HG03565 (cell line): ENCODE results near the gene DACT3.

Source experiments
- ATAC-seq: cut with Tn5 transposase; IDR thresholded peaks from one replicate; pipeline ENCODE4 v1.9.1; 2021; ENCODE audit warnings: mild to moderate bottlenecking, moderate library complexity; ENCODE audit not compliant: unreplicated experiment

The DACT3 gene

DNA sequence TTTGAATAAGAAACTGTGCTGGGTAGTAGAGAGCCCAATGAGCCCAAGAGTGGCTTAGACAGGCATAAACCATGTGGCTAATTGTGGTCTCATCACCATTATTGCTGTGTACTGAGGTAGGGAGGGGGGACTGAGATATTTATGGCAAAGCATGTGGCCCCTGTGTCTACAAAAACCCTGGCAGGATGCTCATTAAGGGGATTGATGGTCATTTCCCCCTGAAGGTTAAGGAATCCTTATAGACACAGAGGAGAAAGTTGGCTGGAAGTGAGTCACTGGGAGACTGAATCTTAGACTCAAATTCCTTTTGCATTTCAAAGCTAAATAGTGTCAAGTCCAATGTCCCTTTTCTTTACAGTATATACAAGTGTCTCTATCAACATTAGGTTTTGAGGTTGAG lies 9.8 kb upstream of the DACT3 start:
- ATAC-seq = no peak

DNA sequence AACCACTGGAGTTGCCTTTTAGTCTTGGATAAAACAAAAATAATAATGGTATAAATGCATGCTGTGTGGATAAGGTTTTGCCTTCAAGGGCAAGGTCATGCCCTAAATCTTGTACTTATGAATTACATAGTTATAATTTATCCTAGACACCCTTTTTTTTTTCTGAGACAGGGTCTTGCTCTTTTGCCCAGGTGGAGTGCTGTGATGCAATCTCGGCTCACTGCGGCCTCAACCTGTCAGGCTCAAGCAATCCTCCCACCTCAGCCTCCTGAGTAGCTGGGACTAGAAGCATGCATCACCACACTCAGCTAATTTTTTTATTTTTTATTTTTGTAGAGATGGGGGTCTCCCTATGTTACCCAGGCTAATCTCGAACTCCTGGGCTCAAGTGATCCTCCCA lies 7.7 kb upstream of the DACT3 start:
- no peak for ATAC-seq

DNA sequence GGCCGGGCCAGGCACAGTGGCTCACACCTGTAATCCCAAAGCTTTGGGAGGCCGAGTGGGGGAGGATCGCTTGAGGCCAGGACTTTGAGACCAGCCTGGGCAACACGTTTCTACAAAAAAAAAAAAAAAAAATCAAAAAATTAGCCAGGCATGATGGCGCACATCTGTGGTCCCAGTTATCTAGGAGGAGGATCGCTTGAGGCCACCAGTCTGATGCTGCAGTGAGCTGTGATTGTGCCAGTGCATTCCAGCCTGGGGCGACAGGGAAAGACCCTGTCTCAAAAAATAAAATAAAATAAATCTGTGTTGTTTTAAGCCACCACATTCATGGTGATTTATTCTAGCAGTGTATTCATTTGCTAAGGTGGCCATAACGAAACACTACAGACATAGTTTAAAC lies 4.1 kb upstream of the DACT3 start:
- no peak for ATAC-seq

DNA sequence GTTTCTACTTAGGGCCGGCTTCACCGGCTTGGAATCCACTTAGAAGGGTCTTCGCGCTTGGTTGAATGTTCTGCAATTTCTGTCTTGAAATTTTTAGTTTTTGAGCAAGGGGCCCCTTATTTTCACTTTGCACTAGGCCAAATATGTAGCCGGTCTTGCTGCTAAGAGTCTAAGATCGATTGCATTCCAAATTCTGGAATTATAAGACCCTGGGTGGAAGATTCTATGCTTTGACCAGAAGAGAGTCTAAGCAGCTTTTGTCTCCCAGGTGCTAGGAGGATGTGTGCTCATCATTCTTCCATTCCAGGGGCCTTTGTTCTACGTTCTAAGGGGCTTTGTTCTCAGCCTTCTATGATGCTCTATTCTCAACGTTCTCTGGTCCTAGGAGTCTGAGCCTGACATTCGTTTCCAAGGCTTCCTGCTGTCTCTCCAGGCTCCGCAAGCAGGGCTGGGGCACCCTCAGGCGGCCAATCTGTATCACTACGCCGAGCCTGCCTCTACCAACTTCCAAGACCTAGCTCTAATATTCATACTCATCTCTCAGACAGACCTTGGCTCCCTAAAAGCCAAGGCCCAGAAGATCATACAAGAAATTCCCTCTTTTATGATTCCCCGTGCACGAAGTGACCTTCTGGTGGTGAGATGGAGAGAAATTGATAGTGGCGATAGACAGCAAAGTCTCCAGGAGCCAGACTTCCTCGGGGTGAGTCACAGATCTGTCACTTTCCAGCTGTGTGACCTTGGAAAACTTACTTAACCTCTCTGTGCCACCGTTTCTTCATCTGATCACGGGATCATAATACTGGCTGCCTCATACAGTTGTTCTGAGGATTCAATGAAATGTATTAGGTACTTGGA lies 982 bp upstream of the DACT3 start:
- ATAC-seq = no peak

DNA sequence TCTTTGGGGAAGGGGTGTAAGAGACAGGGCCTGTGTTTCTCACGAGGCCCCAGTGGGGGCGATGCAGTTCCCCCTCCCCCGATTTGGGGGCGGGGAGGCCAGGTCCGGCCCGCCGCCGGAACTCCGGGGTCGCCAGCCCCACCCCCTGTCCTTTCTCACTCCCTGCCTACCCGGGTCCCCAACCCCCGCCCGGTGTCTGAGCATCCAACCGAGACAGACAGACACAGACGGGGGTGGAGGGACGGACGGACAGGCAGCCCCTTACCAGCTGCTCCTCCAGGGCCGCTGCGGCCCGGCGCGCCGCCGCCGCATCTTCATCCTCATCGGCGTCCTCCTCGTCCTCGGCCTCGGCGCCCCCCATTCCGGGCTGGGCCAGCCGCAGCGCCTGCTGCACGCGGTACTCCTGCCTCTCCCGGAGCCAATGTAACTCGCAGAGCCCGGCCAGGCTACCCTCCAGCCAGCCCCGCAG lies 397 bp downstream of the DACT3 start:
- no peak for ATAC-seq

DNA sequence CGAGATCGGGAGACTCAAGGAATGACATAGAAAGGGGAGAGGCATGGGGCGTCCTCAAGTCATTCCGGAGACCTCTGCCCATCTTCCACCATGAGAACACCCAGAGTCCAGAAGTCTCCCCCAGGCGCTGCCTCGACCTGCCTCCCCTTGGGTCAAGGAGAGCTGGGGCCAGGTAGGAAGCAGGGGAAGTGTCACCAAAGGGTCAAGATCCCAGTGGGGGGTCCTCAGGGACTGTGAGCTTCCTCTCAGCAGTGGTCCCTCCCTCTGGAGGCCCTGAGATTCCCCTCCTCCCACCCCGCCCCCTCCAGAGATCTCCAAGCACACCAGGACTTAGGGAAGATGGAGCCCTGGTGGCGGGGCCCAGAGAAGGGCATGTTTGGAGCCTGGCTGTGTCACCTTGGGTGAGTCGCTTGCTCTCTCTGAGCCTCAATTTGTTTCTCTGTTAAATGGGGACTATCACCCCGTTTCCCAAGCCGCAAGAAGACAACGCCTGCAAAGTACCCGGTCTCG lies 919 bp downstream of the DACT3 start:
- ATAC-seq = no peak

DNA sequence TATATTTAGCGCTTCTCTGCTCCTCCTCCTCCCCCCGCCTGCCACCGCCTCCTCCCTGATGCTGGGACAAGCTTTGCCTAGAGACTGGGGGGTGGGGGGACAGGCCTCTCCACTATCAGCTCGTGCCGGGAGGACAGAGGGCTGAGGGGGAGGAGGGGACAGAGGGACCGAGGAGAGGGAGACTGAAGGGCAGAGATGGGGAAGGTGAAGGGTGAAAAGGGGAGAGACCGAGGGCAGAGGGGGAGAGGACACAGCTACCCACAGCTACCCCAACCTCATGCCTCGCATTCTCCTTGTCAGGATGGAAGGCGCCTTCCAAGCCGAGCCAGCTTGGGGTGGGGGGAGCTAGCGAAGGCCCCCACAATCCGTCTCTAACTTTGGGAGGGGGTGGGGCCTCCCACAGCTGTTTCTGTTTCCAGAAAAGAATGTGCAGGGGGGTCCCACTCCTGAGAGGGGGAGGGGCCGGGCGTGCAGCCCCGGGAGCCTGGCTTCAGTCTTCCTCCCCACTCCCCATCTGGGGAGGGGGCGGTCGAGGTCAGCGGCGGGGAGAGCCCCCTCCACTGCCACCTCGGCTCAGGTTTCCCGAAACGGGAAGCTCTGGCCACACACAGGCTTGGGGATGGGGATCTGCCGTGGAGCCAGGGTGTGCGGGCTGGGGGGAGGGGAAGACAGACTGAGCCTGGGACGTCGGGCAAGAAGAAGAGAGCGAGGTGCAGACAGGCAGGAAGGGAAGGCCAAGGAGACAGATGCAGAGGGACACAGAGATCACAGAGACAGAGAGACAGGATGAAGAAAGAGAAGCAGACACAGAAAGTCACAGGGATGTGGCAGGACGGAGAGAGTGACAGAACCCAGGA lies 1.6 kb downstream of the DACT3 start:
- no peak for ATAC-seq

DNA sequence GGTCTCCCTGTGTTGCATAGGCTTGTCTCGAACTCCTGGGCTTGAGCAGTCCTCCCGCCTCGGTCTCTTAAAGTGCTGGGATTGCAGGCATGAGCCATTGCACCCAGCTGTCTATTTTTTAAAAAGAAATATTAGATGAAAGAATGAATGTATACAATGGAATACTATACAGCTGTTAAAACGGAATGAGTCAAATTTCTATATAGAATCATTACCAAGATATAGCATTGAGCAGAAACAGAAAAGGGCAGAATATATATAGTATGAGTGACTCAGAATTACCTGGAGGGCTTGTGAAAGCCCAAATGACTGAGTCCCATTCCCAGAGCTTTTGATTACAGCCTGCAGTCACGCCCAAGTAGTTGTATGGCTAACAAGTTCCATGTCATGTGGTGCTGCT lies 4.4 kb downstream of the DACT3 start:
- no peak for ATAC-seq

DNA sequence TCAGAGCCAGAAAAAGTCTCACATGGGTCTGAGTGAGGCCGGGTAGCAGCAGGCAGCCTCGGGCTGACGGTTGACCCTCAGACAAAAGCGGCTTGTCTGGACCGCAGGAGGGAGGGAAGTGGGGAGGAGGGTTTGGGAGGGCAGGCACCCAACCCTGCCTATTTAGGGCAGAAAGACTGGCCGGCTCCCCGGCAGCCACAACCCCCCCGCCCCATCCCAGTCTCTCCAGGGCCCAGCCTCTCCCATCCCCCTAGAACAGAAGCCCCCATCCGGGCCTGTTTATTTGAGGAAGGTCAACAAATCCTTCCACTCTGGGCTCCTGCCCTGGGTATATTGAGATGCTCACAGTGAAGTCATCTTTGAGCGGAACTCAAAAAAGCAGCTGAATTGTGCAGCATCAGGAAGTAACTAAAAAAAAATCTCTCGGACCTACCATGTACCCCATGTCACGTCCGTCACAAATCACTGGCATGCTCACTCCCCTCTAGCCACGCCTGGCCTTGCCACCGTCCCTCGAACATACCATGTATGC lies 6.3 kb downstream of the DACT3 start:
- ATAC-seq = no peak

DNA sequence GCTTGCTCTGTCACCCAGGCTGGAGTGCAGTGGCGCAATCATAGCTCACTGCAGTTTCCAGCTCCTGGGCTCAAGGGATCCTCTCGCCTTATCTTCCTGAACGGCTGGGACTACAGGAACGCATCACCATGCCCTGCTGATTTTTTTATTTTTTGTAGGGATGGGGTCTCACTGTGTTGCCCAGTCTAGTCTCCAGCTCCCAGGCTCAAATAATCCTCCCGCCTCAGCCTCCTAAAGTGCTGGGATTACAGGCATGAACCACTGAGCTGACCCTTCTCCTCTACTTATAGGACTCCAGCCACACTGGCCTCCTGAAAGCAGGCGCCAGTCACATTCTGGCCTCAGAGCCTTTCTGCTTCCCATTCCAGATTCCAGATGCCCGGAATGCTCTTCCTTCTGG lies 10.5 kb downstream of the DACT3 start:
- no peak for ATAC-seq

DNA sequence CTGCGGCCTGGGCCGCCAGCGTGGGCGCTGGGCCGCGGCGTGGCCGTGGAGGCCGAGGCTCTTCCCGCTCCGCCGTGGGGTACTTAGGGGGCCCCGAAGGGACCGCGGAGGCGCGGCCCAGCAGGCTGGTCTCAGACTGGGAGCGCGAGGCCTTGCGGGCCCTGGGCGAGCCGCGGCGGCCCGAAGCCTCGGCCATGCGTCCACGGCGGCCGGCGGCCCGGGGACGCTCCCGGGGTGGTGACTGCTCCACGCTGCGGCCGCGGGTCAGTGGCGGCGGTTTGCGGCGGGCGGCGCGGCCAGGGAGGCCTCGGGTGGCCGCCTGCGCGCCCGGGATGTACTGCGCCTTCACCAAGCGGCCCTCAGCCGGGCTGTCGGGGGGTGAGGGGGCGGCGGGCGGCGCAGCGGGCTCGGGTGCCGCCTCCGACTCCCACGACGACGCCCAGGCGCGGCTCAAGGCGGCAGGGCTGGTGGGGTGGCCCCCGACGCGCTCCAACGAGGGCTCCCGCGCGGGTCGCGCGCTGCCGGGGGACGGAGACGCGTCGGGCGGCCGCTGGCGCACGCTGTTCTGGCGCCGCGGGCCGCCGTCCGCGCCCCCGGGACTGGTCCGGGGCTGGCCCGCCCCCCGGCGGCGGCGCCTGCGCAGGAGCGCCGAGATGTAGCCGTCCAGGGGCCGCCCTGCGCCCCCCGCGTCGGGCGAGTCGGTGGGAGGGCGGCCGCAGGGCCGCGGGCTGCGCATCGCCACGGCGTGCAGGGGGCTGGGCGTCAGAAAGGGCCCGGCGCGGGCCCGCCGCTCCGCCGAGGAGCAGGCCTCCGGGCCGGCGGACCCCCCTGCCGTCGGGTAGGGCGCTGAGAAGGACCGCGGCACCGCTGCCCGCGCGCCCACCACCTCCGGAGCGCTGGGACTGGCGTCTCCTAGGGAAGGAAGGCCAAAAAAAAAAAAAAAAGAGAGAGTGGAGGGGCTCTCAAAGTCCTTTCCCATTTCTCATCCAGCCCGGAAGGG lies 11.7 kb downstream of the DACT3 start:
- no peak for ATAC-seq

DNA sequence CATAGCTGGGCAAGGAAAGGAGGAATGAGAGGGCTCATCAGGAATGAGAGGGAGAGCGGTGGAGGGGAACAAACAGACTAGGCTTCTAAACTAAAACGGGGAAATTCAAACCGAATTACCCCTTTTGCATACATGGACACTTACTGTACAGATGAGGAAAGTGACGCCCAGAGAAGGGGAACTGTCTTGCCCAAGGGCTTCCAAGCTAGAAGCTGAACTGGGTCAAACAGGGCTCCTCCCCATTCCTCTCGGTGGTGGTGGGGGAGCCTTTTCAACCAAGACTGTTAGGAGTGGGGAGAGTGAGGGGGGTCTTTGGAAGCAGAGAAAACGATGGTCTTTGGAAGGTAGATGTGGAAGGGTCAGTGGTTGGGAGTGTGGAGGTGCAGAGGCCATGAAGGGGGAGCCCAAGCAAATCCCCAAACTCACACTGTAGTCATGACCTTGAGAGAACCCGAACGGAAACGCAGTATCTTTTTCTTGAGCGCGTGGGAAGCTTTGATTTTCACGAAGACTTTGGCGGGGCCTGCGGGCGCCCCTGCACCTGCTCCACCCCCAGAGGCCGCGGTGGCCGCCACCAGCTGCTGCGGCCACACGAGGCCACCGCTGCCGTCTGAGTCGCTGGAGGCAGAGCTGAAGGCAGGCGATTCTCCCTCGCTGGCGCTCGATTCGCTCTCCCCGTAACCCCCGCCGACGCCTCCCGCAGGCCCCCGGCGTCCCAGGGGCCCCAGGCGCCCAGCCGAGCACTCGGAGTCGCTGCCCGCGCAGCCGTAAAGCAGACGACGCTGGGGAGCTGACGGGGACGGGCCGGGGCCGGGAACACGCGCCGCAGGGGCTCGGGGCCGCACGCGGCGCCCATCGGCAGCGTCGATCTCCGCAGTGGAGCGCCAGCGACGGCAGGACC lies 12.7 kb downstream of the DACT3 start:
- ATAC-seq = no peak

DNA sequence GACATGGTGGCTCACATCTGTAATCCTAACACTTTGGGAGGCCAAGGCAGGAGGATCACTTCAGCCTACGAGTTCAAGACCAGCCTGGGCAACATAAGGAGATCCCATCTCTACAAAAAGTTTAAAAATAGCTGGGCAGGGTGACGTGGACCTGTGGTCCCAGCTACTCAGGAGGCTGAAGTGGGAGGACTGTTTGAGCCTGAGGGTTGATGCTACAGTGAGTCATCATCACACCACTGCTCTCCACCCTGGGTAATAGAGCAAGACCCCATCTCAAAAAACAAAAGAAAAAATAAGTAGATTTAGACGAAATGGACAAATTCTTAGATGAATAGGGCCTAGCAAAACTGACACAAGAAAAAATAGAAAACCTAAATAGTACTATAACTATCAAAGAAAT lies 14.6 kb downstream of the DACT3 start:
- ATAC-seq = no peak

DNA sequence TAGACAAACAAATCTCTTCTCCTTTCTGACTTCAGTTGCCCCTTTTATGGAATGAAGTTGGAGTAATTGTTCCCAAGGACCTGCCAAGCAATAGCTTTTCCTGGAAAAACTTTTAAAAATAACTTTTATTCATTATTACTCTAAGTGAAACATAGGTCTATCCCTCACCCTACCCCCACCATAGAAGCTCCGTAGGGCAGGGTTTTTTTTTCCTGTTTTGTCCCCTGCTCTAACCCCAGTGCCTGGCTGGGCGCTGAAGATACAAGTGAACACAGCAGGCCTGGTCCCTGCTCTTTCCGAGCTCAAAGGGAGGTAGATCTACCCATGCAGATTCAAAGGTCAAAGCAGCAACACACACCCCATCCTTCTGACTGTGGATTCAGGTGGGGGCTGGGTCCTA lies 16.3 kb downstream of the DACT3 start:
- ATAC-seq = no peak

DNA sequence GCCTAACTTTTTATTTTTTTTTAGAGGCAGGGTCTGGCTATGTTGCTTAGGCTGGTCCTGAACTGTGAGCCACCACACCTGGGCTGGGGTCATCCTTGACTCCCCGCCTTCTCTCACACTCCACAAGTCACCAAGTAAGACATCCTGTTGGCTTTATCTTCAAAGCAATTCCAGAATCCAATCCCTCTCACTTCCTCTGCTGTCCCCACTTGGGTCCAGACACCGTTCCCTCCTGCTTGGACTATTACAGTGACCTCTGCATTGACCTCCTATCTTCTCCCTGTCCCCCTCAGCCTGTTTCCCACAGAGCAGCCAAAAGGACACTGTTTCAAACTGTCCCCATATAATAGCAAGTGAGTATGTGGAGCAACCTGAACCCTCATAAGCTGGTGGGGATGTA lies 20.3 kb downstream of the DACT3 start:
- no peak for ATAC-seq

DNA sequence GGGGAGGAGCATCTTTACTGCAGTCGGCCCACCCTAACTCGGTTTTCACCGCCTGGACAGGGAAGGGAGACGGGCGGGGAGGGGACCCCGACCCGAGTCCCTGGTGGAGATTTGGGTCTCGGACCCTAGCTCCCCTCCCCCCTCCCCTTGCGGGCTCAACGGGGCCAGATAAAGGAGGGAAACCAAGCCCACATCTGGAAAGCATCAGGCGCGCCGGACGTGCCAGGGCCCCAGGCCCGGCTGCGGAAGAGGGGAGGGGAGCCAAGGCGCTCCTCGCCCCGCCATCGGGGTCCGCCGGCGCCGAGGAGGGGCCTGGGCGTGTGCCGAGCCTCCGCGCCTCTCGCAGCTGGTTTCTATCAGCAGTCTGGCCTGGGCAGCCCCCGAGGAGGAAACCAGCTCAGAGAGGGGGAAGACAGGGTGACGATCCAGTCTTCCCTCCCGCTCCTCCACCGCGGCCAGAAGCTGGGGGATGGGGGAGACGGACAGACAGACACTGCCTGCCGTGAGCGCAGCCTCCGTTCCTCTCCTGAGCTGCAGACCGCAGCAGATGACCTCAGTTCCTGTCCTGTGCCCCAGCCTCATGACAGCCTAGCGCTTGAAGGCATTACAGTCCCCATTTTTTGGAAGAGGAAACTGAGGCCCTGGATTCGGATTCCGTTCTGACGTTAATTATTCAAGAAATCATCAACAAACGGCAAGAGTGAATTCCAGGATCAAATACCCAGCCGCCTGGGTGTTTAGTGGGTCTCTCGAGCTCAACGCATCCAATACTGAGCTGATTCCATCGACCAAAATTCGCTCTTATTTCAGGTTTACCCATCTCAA lies 21.4 kb downstream of the DACT3 start:
- no peak for ATAC-seq

DNA sequence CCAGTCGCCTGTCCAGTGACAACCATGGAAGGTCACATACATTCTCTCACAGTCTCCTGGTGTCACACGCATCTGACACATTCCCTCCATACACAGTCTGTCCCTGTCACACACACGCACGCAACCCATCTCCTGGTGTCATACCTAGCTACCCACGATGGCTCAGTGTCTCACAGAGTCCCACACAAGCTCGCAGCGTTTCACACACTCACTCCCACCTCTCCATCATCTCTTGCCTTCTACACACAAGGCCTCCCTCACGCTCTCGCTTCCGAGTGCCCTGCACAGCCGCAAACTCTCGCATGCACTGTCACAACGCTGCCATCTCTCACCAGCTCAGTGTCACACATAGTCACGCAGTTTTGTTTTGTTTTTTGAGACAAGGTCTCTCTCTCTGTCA lies 23.8 kb downstream of the DACT3 start:
- ATAC-seq = no peak

DNA sequence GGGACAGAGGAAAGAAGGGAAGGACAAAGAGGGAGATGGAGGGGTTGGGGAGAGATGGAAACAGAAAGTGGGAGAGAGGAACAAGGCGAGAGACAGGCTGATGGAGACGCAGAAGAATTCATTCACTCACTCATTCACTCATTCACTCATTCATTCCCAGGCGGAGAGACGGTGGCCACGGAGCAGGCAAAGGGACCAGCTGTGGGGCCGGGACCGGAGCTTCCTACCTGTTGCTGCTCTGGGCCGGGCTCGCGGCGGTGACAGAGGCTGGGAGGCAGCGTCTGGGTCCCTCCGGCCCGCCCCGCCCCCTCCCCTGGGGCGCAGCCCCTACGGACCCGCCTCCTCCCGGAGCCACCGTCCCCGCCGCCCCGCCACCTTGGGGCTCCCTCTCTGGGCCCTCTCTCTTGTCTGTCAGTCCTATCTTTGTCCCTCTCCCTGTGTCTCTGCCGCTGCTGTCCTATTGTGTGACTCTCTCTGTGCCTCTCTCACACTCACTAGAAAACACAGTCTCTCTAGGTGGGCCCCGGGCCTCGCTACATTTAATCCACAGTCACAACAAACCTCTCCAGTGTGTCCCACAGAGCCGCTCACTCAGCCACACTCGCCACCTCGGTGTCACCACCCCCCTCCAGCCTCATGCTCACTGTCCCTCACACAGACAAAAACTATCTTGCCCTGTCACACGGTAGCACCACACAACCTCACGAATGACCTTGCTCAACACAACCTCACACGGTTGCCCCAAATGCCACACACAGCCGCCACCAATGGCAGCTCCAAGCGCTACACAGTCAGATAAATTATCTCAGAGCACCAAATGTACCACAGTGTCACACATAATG lies 24.8 kb downstream of the DACT3 start, which contains the start of gene GNG8:
Gene GNG8 (minus strand): TSS at position 283 of the 842 bp plus-strand sequence. CDS start 1,520 bp downstream, outside the sequence.
- ATAC-seq = no peak
